ENCODE data around the gene ADAM15.

GRCh38 chr1:155083865-155084721 is 33.0 kb downstream of the ADAM15 start:
- no peak for TF ChIP-seq RXRA (IDR thresholded peaks at IDR 0.05; ENCODE audit: insufficient read depth, low read depth, low read length)
- 0 out of 4 replicates have a peak, but pooled peaks of 1 of the 3 experiments have one; percentile 11 for TF ChIP-seq CTCF (IDR thresholded peaks at IDR 0.05; ENCODE audit: control extremely low read depth in 1 of 3, insufficient read depth in 1 of 3, low read depth in 1 of 3, low read length in 3 of 3)
- no peak for TF ChIP-seq CBX8 (IDR thresholded peaks at IDR 0.05; ENCODE audit: borderline replicate concordance, low read depth, low read length)
- no peak for TF ChIP-seq CREB1 (IDR thresholded peaks at IDR 0.05)
- TF ChIP-seq GABPA (IDR thresholded peaks at IDR 0.05; ENCODE audit: borderline replicate concordance, insufficient read depth, low read length) = no peak
- TF ChIP-seq POLR2A (IDR thresholded peaks at IDR 0.05; ENCODE audit: control extremely low read depth in 1 of 2, low read depth in 2 of 2, low read length in 2 of 2) = no peak

All from H1 (cell line).